AG20443 (cell line): ENCODE results near the gene IRAK2.
A peak's percentile ranks its signal among the peaks of the same experiment; 100 is the strongest.
"Not testable (repeated sequence)": the region's sequence is repeated elsewhere in the genome, so short reads cannot be mapped to it uniquely, and the experiment has no call there.

Source experiments
- DNase-seq: peaks from one replicate; pipeline ENCODE4 v3.0.0; 2012; ENCODE audit warnings: low spot score, mixed read lengths

Gene IRAK2

DNA sequence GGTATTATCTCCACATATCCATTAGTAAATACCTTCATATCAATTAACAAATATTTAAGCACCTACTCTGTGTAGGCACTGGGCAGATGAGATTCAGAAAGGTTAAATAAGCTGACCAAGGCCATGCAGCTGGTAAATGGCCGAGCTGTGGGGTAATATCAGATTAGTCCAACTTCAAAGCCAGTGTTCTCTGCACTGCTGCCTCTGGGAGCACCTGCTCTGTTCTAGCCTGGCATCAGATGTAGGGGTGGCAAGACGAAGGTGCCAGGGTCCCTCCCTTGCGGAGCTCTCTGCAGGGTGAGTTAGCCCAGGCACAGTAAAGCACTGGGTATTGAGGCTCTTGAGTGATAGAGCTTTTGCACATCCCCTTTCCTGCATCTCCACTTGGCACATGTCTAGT is 89.0 kb downstream of the IRAK2 start:
- no peak for DNase-seq

DNA sequence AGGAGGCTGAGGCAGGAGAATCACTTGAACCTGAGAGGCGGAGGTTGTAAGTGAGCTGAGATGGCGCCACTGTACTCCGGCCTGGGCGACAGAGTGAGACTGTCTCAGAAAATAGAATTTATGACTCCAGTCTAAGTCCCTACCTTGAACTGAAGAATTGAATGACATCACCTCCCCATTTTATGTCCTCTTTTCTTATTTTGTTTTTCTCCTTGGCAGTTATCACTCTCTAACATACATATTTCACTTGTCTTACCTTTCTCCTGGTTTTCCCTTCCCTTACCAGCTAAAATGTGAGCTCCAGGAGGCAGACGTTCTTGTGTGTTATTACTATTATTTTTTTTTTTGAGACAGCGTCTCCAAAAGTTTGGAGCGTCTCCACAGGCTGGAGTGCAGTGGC is 91.1 kb downstream of the IRAK2 start:
- DNase-seq = no peak

DNA sequence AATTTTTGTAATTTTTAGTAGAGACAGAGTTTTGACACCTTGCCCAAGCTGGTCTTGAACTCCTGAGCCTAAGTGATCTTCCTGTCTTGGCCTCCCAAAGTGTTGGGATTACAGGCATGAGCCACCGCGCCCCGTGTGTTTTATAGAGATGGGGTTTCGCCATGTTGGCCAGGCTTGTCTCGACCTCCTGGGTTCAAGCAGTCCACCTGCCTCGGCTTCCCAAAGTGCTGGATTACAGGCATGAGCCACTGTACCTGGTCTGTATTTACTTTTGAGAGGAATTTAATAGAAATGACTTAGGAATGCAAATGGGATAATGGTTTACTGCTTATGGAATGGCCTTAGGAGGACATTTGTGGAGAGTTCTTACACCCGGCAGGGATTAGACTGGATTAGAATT is 94.3 kb downstream of the IRAK2 start:
- no peak for DNase-seq

DNA sequence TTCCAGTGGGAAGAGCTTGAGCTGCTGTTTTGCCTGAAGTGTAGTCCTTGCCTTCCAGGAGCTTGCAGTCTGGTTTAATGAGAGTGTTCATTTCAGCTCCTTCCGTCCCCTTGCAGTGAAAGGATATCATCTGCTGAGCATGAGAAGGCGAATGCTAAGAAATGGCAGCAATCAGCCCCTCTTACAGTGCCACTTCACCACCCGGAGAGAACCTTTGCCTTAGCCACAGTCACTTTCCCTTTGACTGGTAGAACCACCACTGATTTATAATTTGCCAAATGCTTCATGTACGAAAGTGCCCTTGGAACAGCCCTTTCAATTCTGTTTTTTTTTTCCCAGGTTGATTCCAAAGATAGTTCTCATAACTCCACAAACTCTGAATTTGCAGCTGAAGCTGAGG is 95.1 kb downstream of the IRAK2 start:
- DNase-seq = no peak

DNA sequence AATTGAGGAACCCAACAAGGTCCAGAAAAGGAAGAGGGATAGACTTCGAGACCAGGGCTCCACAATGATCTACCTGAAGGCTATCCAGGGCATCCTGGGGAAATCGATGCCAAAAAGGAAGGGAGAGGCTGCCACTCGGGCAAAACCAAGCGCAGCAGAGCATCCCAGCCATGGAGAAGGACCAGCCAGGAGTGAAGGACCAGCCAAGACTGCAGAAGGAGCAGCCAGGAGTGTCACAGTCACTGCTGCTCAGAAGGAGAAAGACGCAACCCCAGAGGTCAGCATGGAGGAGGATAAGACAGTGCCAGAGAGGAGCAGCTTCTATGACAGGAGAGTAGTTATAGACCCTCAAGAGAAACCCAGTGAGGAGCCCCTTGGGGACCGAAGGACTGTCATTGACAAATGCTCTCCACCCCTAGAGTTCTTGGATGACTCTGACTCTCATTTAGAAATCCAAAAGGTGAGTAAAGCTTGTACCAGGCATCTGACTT is 95.5 kb downstream of the IRAK2 start:
- no peak for DNase-seq

DNA sequence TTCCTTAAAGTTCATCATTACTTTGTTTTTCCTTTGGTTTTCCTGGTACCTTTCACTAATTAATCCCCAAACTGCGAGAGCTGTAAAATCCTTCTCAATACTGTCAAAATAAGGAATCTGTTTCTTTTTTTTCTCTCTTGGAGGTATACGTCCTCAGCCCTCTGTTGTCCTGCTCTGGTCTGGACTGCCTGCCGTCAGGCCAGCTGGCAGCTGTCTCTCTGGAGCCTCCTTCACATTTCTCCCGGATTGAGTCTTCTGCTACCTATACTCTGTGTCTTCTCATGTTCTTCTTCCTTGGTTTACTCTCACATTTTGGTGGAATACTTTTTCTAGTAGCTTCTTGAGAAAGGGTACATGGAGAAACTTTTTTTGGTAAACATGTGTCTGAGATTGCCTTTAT is 97.3 kb downstream of the IRAK2 start:
- no peak for DNase-seq

DNA sequence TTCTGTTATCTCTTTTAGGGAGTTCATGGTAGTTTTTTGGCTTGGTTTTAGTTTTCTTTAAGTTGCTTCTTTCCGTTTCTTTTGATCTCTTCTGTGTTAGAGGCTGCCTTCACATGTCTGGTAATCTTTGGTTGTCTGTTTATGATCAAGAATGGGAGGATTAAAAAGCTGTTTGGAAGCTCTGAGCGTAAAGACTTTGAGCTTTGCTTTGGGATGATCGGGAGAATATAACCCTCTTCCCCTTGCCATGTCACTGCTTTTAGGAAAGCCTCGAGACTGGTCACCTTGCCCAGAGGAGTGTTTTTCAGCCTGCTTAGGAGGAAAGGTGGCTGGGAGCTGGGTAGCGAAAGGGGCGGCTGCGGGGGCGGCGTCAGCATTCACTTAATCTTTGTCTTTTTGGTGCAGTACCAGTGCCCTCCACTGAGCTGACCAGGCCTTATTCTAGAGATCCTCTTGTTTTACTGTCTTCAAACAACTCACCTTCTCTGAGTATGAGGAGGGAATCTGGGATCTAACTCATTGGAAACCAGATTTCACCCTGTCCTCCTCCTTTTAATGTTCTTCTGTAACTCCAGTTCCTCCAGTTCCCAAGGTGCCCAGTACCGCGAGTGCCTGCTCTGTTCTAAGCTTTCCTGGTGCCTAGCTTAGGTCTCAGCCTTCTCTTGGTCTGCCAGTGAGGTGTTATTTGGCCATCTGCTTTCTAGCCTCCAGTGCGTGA is 99.1 kb downstream of the IRAK2 start:
- peak; percentile 85 for DNase-seq

DNA sequence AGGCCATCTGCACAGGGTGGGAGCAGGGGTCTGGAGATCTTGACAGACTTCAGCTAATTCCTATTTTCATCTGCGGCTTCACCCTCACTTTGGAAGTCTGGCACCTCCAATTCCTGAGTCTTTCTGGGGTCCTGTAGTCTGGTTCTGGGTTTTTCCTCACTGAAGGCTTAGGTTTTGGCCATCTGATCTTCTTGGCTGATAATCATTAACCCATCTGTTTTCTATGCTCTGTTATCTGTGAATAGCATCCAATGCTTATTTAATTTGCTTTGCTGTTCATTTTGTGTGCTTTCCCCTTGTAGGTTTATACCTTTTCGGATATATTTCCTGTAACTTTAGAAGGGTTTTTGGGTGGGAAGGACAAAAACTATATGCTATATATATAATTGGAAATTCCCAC is 101.1 kb downstream of the IRAK2 start:
- DNase-seq = no peak

DNA sequence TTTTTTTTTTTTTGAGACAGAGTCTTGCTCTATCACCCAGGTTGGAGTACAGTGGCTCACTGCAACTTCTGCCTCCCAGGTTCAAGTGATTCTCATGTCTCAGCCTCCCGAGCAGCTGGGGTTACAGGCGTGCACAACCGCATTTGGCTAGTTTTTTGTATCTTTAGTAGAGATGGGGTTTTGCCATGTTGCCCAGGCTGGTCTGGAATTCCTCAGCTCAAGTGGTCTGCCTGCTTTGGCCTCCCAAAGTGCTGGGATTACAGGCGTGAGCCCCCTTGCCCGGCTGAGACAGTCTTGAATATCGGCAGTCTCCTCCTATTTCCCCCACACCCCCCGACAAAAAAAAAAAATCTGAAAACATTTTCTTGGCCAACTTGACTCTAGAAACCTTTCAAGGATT is 102.2 kb downstream of the IRAK2 start:
- DNase-seq = not testable (repeated sequence)

DNA sequence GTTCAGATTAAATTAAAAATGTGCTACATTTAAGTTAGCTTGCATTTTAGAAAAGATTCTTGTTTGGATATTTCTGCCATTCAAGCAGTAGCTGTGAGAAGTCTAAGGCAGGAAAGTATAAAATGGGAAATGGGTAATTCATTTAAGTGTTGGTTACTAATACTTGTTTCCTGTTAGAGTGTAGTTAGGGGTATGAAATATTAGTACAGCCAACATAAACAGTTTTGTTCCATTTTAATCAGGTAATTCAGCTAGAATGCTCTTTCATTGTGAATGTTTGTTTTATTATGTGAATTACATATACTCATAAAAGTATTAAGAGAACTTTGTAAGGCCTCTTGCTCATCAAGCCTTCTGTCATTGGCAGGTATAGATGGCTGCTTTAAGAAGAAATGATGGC is 103.4 kb downstream of the IRAK2 start:
- no peak for DNase-seq

DNA sequence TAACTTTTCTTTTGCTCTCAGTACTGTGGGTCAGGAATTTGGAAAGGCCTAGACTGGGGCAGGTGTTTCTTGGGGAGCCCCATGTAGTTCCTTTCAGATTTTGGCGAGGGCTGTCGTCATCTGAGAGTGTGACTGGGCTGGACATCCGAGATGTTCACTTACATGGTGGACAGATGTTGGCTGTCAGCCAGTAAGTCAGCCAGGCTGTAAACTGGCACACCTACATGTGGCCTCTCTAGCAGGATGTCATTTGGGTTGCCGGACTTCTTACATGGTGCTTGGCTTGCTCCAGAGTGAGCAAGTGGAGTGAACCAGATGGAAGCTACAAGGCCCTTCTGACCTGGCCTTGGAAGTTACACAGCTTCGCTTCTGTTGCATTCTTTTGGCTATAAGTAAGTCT is 104.2 kb downstream of the IRAK2 start:
- DNase-seq = no peak

DNA sequence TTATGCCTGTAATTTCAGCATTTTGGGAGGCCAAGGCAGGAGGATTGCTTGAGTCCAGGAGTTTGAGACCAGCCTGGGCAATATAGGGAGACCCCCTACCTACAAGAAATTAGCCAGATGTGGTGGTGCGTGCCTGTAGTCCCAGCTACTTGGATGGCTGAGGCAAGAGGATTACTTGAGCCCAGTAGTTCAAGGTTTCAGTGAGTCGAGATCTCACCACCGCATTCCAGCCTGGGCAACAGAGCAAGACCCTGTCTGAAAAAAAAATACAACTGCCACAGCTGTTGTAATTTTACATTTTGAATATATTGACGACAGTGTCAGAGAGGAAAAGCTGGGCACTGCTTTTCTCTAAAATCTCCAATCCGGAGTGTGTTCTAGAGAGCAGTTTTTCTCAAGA is 104.7 kb downstream of the IRAK2 start:
- DNase-seq = no peak

DNA sequence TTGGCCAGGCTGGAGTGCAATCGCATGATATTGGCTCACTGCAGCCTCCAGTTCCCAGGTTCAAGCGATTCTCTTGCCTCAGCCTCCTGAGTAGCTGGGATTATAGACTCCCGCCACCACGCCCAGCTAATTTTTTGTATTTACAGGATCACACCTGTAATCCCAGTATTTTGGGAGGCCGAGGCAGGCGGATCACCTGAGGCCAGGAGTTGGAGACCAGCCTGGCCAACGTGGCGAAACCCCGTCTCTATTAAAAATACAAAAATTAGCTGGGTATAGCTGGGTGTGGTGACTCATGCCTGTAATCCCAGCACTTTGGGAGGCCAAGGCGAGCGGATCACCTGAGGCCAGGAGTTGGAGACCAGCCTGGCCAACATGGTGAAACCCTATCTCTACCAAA is 107.8 kb downstream of the IRAK2 start:
- not testable (repeated sequence) for DNase-seq

DNA sequence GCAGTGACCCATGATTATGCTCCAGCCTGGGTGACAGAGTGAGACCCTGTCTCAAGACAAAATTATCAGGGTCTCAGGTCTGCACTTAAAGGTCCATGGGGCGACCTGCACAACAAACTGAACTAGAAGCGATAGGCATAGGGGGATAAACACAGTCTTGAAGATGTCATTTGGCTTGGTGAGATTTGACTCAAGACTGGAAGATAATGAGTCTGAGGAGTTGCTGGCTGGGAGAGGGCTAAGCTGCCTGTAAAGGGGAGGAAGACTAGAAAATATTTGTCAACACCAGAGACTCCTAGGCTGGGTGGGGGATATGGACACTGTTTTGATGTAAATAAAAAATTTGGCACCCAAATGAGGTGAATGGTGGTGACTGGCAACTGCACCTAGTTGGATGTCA is 108.3 kb downstream of the IRAK2 start:
- no peak for DNase-seq

DNA sequence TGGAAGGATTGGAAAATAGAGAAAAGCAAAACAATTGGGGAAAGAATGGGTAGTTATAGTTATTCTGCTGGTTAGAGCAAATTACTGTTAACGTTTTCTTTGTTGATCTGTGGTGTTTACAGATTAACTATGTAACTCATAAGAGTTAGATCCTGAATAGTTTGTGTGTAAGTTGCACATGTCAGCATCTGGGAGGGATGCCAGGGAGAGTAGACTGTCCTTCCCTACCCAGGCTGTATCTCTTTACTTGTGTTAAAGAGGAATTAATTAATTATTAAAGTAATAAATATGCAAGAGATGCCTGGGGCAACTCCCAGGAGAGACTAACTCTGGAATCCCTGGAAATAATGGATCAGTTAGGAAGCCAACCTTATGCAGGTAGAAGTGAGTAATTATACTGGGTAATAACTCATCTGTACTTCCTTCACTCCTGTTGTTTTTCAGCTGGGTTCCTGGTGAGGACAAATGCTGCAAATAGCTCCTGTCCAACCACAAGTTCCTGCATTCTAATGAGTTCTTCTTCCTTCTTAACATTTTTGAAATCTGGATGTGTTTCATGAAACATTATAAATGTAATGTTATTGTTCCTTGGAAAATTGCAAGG is 109.1 kb downstream of the IRAK2 start:
- DNase-seq = peak; percentile 52

DNA sequence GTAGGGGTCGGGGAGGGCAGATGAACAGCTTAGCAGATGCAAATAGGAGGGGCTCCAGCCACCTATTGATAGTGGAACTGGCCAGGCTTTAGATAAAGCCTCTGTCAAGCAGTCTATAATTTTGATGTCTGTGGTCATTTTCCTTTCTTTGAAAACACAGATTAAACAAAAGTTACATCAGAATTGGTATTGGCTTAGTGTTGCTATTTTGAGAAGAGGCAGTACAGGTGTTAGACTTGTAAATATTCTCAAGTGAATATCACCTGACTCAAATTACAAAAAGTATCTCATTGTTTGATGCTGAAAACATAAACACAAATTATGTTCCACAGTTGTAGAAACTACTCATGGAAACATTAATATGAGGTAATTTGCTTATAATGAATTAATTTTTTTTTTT is 109.9 kb downstream of the IRAK2 start:
- no peak for DNase-seq

DNA sequence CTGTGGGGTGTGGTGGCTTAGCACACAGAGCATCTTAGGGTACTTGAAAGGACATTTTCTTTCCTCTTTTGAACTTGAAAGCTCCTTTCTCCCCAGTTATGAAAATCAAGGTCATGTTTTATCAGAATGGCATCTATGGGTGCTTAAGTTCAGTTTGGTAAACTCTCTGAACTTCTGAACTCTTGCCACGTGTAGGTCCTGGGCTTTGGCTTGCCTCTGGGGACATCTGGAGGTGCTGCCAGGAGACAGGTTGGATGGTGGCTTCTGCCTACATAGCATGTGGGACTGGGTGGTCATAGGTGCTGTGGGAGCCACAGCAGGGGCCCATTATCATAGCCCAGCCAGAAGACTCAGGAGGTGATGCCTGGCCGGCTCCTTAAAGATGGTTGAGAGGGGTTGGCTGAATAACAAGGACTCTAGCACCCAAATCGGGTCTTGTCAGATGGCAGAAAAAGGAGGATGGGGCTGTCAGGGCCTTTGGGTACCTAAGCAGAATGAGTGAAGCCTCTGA is 112.5 kb downstream of the IRAK2 start:
- DNase-seq = no peak

DNA sequence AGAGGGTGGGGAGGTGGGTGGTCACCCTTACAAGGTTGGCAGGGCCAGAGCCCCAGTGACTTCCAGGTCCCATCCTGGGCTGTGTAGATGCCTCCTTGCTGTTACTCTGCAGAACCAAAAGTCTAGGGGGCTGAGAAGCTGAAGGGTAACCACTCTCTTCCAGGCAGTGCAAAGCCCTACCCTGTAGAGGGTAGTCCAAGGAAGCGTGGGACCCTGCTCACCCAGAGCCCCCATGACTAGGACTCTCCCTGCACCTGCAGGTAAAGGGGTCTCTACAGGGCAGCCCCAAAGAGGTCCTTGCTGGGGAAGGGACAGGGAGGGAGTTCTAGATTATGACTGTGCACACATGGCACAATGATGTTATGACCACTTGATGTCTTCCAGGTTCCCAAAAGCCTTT is 113.8 kb downstream of the IRAK2 start:
- DNase-seq = no peak

DNA sequence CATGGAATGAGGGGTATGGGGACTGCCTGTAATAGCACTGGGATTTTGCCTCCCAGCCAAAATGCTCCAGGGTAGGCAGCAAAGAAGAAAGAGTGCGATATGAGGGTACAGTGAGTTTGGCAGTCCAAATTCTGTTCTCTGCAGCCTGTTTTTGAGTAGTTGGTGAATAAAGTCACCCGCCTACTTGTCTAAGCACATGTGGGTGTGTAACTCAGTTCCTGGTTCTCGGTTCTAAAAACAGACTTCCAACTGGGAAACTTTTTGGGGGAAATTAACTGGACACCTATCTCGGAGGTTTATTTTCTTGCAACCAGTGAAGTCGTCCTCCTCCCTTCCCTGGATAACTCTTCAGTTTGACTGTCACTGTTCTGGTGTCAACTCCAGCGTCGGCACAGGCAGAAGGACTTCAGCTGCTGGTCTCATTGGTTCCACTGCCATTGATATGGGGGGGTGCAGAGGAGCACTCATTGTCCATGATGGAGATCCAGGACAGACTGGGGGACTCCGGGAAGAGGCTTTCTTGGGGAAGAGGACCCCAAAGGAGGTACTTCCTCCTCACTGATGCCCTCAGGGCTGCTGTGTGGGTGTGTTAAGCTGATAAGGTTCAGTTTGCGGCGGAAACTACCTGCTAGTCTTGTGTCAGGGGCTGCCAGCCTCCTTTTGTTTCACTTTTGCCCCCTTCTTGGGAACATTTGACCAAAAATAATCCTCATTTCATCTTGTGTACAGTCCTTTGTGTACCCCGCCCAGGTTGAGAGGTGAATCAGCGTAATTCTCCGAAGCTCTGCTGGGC is 114.9 kb downstream of the IRAK2 start:
- no peak for DNase-seq

DNA sequence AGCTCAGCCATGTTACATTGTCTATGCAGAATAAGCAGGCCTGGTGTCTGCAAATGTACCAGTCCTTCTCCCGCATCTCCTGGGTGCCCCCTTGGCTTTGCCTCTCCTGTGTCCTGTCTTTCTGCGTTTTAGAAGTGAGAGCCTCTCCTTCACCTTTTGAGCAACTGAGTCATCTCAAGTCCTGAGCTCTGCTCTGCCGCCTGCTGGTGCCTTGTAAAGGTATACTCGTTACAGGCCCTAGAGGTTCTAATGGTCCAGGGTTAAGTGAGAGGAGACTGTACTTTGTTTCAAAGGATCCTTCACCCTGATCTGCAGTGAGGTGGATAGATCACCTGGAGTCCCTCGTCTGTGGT is 115.4 kb downstream of the IRAK2 start:
- DNase-seq = no peak

DNA sequence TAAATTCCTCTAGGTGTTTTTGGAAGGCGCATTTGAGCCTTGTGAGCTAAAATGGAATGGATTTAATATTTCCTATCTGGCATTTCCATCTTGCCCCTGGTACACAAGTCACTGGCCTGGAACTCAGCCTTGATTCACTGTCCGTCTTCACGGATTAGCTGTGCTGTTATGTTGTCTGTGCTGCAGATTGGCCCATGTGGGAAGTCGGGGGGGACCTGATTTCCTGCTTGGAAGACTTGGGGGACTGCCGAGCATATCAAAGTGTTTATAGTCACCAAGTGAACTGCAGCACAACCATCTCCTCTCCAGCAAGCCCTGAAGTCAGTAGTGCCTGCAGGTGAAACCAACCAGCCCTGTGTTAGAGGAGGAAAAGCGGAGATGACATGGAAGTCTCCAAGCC is 115.9 kb downstream of the IRAK2 start:
- DNase-seq = no peak

DNA sequence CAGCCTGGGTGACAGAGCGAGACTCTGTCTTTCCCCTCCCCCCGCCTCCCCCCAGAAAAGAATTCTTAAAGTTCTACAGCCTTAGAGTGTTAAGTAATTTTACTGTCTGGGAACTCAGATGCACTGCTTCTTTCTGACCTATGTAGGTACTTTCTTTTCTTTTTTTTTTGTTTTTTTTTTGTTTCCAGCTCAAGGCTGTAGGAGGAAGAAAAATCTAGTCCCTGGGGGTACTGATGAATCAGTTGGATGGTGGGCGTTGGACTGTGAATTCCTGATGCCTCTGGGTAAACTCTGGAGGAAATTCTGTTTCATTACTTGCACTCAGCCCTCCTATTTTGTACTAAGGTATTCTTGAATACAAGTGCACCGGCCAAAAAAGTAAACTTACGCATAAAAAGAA is 117.2 kb downstream of the IRAK2 start:
- DNase-seq = peak; percentile 55

DNA sequence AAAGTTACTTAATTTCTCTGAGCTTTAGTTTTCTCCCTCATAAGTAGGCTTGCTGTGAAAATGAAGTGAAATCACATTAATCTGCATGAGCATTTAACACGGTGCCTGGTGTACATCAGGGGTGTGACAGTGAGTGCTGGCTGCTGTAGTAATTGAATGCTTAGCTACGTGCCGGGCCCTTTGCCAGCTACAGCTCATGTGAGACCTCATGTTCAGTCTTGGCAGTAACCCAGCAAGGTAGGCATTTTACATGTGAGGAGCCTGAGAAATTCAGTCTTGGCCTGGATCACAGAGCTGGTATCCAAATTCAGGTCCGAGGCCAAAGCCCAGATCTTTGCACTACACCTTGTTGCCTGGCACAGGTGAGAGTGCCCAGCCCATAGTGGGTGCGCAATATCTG is 118.9 kb downstream of the IRAK2 start:
- DNase-seq = no peak
